Neural progenitor cell (in vitro differentiated cells): ENCODE results near the gene OCA2. TPM values are rescaled to one million over a fixed set of nuclear protein-coding genes. Genes with fewer than 3 reads are reported as not detected.

Source experiments
- DNase-seq: peaks from one replicate; pipeline ENCODE4 v3.0.0-alpha.2; 2016; ENCODE audit warnings: low spot score
- H2AFZ ChIP-seq: fragments of 200-600 bp; sonication (generic); replicated peaks from 2 replicates; pipeline ENCODE4 v1.6.1; 2016; ENCODE audit warnings: antibody characterized with exemption
- H3F3A ChIP-seq: fragments of 200-600 bp; sonication (generic); 2 replicates; pipeline ENCODE4 v1.6.1; 2016; ENCODE audit warnings: antibody characterized with exemption, low read depth
- H3K27ac ChIP-seq: fragments of 200-600 bp; sonication (generic); 2 replicates; pipeline ENCODE4 v1.5.1; 2016; ENCODE audit warnings: mild to moderate bottlenecking
- H3K27me3 ChIP-seq: fragments of 200-600 bp; sonication (generic); 2 replicates; pipeline ENCODE4 v1.6.1; 2016; ENCODE audit warnings: mild to moderate bottlenecking, moderate library complexity
- H3K36me3 ChIP-seq: fragments of 200-600 bp; sonication (generic); 2 replicates; pipeline ENCODE4 v1.5.1; 2016
- H3K4me1 ChIP-seq: fragments of 200-600 bp; sonication (generic); 2 replicates; pipeline ENCODE4 v1.6.1; 2016; ENCODE audit warnings: mixed run types
- H3K4me2 ChIP-seq: fragments of 200-600 bp; sonication (generic); 2 replicates; pipeline ENCODE4 v1.6.1; 2016
- H3K4me3 ChIP-seq: fragments of 200-600 bp; sonication (generic); 2 replicates; pipeline ENCODE4 v1.5.1; 2016
- H3K79me2 ChIP-seq: fragments of 200-600 bp; sonication (generic); 2 replicates; pipeline ENCODE4 v1.6.1; 2016; ENCODE audit warnings: low read depth
- H3K9ac ChIP-seq: fragments of 200-600 bp; sonication (generic); 2 replicates; pipeline ENCODE4 v1.6.1; 2016
- H3K9me3 ChIP-seq: fragments of 200-600 bp; sonication (generic); 2 replicates; pipeline ENCODE4 v1.5.1; 2016; ENCODE audit warnings: low read depth
- H4K20me1 ChIP-seq: fragments of 200-600 bp; sonication (generic); 2 replicates; pipeline ENCODE4 v1.6.1; 2016; ENCODE audit warnings: low read depth
- H3K27ac Mint-ChIP-seq: 3 replicates; pipeline ENCODE4 v1.8.0; 2021; ENCODE audit warnings: mixed read lengths
- H3K27me3 Mint-ChIP-seq: 2 replicates; pipeline ENCODE4 v1.8.0; 2022; ENCODE audit warnings: low read depth, mild to moderate bottlenecking, inconsistent platforms, moderate library complexity, mixed read lengths; ENCODE audit not compliant: insufficient read depth
- H3K36me3 Mint-ChIP-seq: 3 replicates; pipeline ENCODE4 v1.8.0; 2021; ENCODE audit warnings: mixed read lengths
- H3K4me1 Mint-ChIP-seq: 3 replicates; pipeline ENCODE4 v1.8.0; 2021; ENCODE audit warnings: mixed read lengths
- H3K4me3 Mint-ChIP-seq: 3 replicates; pipeline ENCODE4 v1.8.0; 2021; ENCODE audit warnings: mild to moderate bottlenecking, moderate library complexity, mixed read lengths
- H3K9me3 Mint-ChIP-seq: 3 replicates; pipeline ENCODE4 v1.8.0; 2020; ENCODE audit warnings: mixed read lengths
- EZH2 ChIP-seq: fragments of 200-600 bp; sonication (generic); IDR thresholded peaks from 2 replicates; pipeline ENCODE4 v1.6.1; 2017; ENCODE audit warnings: antibody characterized with exemption, mild to moderate bottlenecking, moderate library complexity
- EZH2phosphoT487 ChIP-seq: fragments of 200-600 bp; sonication (generic); IDR thresholded peaks from 2 replicates; pipeline ENCODE4 v1.6.1; 2017; ENCODE audit warnings: antibody characterized with exemption
- total RNA-seq: library from RNA; depleted of rRNA; stranded (reverse); fragments of >200 nt; gene quantifications from 2 replicates; pipeline ENCODE4 v1.2.3, GENCODE V29; 2015; ENCODE audit warnings: low replicate concordance
- TF ChIP-seq, protein P1 (sequence below): fragments of 200-600 bp; sonication (generic); IDR thresholded peaks from 2 replicates; pipeline ENCODE4 v1.5.1; 2017; ENCODE audit warnings: antibody characterized with exemption, mild to moderate bottlenecking

OCA2 gene
- total RNA-seq, 1 donor from 2014 or later: 1.0 TPM

GRCh38 chr15:28086175-28086703 lies 12.9 kb downstream of the OCA2 start:
- Histone ChIP-seq H3K4me3 (no peak overlapping the region), H3K79me2 (no peaks in the 10 kb centered on the region), H3K9ac (no peak overlapping the region), H3K27ac (no peak overlapping the region), H3F3A (no peaks in the 10 kb centered on the region), H3K9me3 (peaks cover 7% of the 10 kb centered on the region), H4K20me1 (no peaks in the 10 kb centered on the region), H3K4me1 (no peaks in the 10 kb centered on the region), H2AFZ (peak overlapping the region; percentile 3), H3K27me3 (no peaks in the 10 kb centered on the region), H3K4me2 (no peak overlapping the region), H3K36me3 (no peaks in the 10 kb centered on the region)
- peaks cover 2% of the 10 kb centered on the region for H3K36me3 Mint-ChIP-seq
- no peak overlapping the region for H3K4me3 Mint-ChIP-seq
- H3K27ac Mint-ChIP-seq: no peak overlapping the region
- TF ChIP-seq EZH2phosphoT487 (no peak), EZH2 (no peak)
- TF ChIP-seq, protein P1, sequence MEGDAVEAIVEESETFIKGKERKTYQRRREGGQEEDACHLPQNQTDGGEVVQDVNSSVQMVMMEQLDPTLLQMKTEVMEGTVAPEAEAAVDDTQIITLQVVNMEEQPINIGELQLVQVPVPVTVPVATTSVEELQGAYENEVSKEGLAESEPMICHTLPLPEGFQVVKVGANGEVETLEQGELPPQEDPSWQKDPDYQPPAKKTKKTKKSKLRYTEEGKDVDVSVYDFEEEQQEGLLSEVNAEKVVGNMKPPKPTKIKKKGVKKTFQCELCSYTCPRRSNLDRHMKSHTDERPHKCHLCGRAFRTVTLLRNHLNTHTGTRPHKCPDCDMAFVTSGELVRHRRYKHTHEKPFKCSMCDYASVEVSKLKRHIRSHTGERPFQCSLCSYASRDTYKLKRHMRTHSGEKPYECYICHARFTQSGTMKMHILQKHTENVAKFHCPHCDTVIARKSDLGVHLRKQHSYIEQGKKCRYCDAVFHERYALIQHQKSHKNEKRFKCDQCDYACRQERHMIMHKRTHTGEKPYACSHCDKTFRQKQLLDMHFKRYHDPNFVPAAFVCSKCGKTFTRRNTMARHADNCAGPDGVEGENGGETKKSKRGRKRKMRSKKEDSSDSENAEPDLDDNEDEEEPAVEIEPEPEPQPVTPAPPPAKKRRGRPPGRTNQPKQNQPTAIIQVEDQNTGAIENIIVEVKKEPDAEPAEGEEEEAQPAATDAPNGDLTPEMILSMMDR: peak; percentile 74
- DNase-seq: peak; percentile 79
- peaks cover 5% of the 10 kb centered on the region for H3K27me3 Mint-ChIP-seq
- H3K4me1 Mint-ChIP-seq: no peaks in the 10 kb centered on the region
- H3K9me3 Mint-ChIP-seq: peaks cover 23% of the 10 kb centered on the region

- H3K27me3 Mint-ChIP-seq: peaks cover 5% of the 10 kb centered on the region
- peaks cover 21% of the 10 kb centered on the region for H3K9me3 Mint-ChIP-seq
- Histone ChIP-seq H3K27me3 (no peaks in the 10 kb centered on the region), H3F3A (no peaks in the 10 kb centered on the region), H3K79me2 (no peaks in the 10 kb centered on the region), H3K27ac (no peak overlapping the region), H3K9me3 (peaks cover under 1% of the 10 kb centered on the region), H4K20me1 (no peaks in the 10 kb centered on the region), H3K9ac (no peak overlapping the region), H3K4me2 (no peak overlapping the region), H3K4me3 (no peak overlapping the region), H3K4me1 (no peaks in the 10 kb centered on the region), H3K36me3 (no peaks in the 10 kb centered on the region), H2AFZ (peak overlapping the region; percentile 3)
- no peaks in the 10 kb centered on the region for H3K4me1 Mint-ChIP-seq
- H3K27ac Mint-ChIP-seq: no peak overlapping the region
- no peak for DNase-seq
- TF ChIP-seq EZH2 (no peak), EZH2phosphoT487 (no peak)
- no peak overlapping the region for H3K4me3 Mint-ChIP-seq
- no peaks in the 10 kb centered on the region for H3K36me3 Mint-ChIP-seq
Measured at GRCh38 chr15:28085489-28086174, 13.5 kb downstream of the OCA2 start.

DNA sequence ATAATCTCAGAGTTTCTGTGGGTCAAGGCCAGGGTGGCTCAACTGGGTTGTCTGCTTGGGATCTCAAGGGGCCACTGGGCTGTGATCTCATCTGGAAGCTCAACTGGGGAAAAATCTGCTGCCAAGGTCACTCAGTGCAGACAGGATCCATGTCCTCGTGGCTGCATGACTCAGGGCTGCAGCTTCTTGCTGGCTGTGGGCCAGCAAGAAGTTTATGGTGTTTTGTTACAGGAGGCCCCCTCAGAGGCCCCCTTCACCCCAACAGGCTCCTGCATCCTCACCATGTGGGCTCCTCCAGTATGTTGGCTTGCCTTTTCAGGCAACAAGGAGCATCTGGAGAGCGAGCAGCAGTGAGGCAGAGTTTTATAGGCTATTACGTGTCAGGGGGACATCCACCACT lies 14.6 kb downstream of the OCA2 start:
- peak overlapping the region; percentile 66 for H3K27ac Mint-ChIP-seq
- no peak overlapping the region for H3K4me3 ChIP-seq
- H3K4me1 ChIP-seq: peaks cover 6% of the 10 kb centered on the region
- no peak overlapping the region for H3K4me3 Mint-ChIP-seq
- H3K27me3 Mint-ChIP-seq: peaks cover 9% of the 10 kb centered on the region
- H4K20me1 ChIP-seq: no peaks in the 10 kb centered on the region
- H2AFZ ChIP-seq: no peak overlapping the region
- H3K4me2 ChIP-seq: no peak overlapping the region
- no peaks in the 10 kb centered on the region for H3K36me3 ChIP-seq
- H3K9me3 ChIP-seq: no peaks in the 10 kb centered on the region
- H3K27me3 ChIP-seq: no peaks in the 10 kb centered on the region
- H3K36me3 Mint-ChIP-seq: no peaks in the 10 kb centered on the region
- H3F3A ChIP-seq: no peaks in the 10 kb centered on the region
- peaks cover 5% of the 10 kb centered on the region for H3K4me1 Mint-ChIP-seq
- no peaks in the 10 kb centered on the region for H3K79me2 ChIP-seq
- no peak overlapping the region for H3K9ac ChIP-seq
- TF ChIP-seq, protein P1: no peak
- TF ChIP-seq EZH2phosphoT487: no peak
- peaks cover 13% of the 10 kb centered on the region for H3K9me3 Mint-ChIP-seq
- DNase-seq: no peak
- H3K27ac ChIP-seq: no peak overlapping the region
